PC-9 (cell line): ENCODE measurements around the gene ERBB4.

ENCODE experiments used
- EZH2 ChIP-seq: fragments of 200-600 bp; sonication (generic); IDR thresholded peaks from 2 replicates; pipeline ENCODE4 v1.8.0; 2017; ENCODE audit warnings: antibody characterized with exemption, low read depth
- TF ChIP-seq, protein P1 (sequence below): fragments of 200-600 bp; sonication (generic); conservative IDR thresholded peaks from 2 replicates; pipeline ENCODE4 v1.6.1; 2017; ENCODE audit warnings: mixed run types, antibody characterized with exemption, mild to moderate bottlenecking, moderate library complexity

DNA sequence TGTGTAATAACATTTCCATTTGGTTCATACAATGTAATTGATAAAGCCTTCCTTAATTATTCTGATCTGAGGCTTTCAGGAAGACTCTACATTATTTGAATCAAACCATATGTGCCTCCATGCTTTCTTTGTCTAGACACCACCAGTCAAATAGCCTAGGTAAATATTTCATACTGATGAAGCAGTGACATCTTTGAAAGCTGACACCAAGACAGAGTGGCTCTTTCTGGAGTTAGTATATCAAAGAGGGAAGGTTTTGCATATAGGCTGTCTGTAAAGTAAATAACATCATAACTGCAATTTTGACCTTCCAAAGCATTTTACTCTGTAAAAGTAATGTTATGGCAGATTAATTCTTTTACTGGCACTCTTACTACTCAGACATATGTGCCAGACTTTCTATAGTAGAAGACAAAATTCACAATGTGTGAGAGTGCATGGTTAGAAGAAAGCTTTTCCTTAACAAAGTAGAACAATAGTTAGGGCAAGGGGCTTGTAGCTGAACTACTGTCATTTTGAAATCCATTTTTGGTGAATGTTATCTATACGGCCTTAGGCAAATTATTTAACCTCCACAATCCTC, 177.3 kb downstream of the ERBB4 start:
- TF ChIP-seq, protein P1, sequence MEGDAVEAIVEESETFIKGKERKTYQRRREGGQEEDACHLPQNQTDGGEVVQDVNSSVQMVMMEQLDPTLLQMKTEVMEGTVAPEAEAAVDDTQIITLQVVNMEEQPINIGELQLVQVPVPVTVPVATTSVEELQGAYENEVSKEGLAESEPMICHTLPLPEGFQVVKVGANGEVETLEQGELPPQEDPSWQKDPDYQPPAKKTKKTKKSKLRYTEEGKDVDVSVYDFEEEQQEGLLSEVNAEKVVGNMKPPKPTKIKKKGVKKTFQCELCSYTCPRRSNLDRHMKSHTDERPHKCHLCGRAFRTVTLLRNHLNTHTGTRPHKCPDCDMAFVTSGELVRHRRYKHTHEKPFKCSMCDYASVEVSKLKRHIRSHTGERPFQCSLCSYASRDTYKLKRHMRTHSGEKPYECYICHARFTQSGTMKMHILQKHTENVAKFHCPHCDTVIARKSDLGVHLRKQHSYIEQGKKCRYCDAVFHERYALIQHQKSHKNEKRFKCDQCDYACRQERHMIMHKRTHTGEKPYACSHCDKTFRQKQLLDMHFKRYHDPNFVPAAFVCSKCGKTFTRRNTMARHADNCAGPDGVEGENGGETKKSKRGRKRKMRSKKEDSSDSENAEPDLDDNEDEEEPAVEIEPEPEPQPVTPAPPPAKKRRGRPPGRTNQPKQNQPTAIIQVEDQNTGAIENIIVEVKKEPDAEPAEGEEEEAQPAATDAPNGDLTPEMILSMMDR, result no peak
- no peak for TF ChIP-seq EZH2
